Progenitor cell of endocrine pancreas (in vitro differentiated cells): ENCODE results near the gene SDS. TPM values are rescaled to one million over a fixed set of nuclear protein-coding genes. Genes with fewer than 3 reads are reported as not detected.
A peak's percentile ranks its signal among the peaks of the same experiment; 100 is the strongest.

Experiments used
- DNase-seq: peaks from one replicate; pipeline ENCODE4 v3.0.0; 2021; ENCODE audit warnings: low spot score; ENCODE audit not compliant: unreplicated experiment
- H3K27ac Mint-ChIP-seq: 2 replicates; pipeline ENCODE4 v1.8.0; 2021; ENCODE audit warnings: mild to moderate bottlenecking, moderate library complexity, mixed read lengths
- H3K27me3 Mint-ChIP-seq: 2 replicates; pipeline ENCODE4 v1.8.0; 2021; ENCODE audit warnings: mixed read lengths
- H3K36me3 Mint-ChIP-seq: 2 replicates; pipeline ENCODE4 v1.8.0; 2022; ENCODE audit warnings: mixed read lengths; ENCODE audit not compliant: insufficient read depth
- H3K4me1 Mint-ChIP-seq: 2 replicates; pipeline ENCODE4 v1.8.0; 2021; ENCODE audit warnings: low read depth, mixed read lengths
- H3K4me3 Mint-ChIP-seq: 2 replicates; pipeline ENCODE4 v1.8.0; 2021; ENCODE audit warnings: low read depth, mild to moderate bottlenecking, moderate library complexity, mixed read lengths
- H3K9me3 Mint-ChIP-seq: 2 replicates; pipeline ENCODE4 v1.8.0; 2021; ENCODE audit warnings: low read depth, mixed read lengths
- CTCF ChIP-seq: fragments of 200-600 bp; sonication (generic); IDR thresholded peaks from one replicate; pipeline ENCODE4 v1.5.0; 2021; ENCODE audit warnings: antibody characterized with exemption, mild to moderate bottlenecking; ENCODE audit not compliant: unreplicated experiment
- total RNA-seq: library from RNA; stranded (reverse); gene quantifications from 2 replicates; pipeline ENCODE4 v1.2.1, GENCODE V29; 2021

SDS gene
- total RNA-seq, 1 donor from 2014 or later: not detected

- no peak overlapping the region for H3K27ac Mint-ChIP-seq
- H3K4me1 Mint-ChIP-seq: peaks cover 3% of the 10 kb centered on the region
- H3K36me3 Mint-ChIP-seq: peaks cover 4% of the 10 kb centered on the region
- H3K9me3 Mint-ChIP-seq: peaks cover 3% of the 10 kb centered on the region
- no peak for DNase-seq
- no peak for TF ChIP-seq CTCF
- no peak overlapping the region for H3K4me3 Mint-ChIP-seq
- peaks cover 16% of the 10 kb centered on the region for H3K27me3 Mint-ChIP-seq
Measured at GRCh38 chr12:113427882-113428281, 24.2 kb upstream of the SDS start.

DNA sequence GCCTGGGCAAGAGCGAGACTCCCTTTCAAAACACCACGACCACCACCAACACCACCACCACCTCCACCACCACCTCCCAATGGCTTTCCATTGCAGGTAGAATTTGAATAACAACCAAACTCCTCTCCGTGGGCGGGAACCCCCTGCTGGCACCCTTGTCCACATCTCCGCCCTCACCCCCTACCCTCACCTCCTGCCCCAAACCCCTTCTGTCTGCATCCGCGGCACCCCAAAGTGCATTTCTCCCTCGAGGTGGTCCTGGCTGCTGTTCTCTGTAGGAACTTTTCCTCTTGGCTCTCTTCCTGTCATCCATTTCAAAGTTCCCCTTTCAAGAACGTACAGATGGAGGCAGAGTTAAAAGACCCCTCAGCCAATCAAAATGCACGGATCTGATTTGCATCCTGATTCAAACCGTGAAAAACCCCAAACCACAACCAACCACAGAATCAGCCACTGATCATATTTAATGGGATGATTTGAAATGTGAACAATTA lies 22.3 kb upstream of the SDS start:
- no peak for TF ChIP-seq CTCF
- Mint-ChIP-seq H3K4me3 (no peak overlapping the region), H3K9me3 (peaks cover 3% of the 10 kb centered on the region), H3K36me3 (peaks cover 4% of the 10 kb centered on the region), H3K27ac (no peak overlapping the region), H3K4me1 (peaks cover 12% of the 10 kb centered on the region), H3K27me3 (peaks cover 9% of the 10 kb centered on the region)
- DNase-seq: no peak

- peaks cover 3% of the 10 kb centered on the region for H3K9me3 Mint-ChIP-seq
- no peak overlapping the region for H3K4me3 Mint-ChIP-seq
- H3K27ac Mint-ChIP-seq: peak overlapping the region; percentile 29
- peaks cover 12% of the 10 kb centered on the region for H3K4me1 Mint-ChIP-seq
- peak; percentile 54 for DNase-seq
- TF ChIP-seq CTCF: peak; percentile 93
- peaks cover 6% of the 10 kb centered on the region for H3K27me3 Mint-ChIP-seq
- H3K36me3 Mint-ChIP-seq: peaks cover 2% of the 10 kb centered on the region
Measured at GRCh38 chr12:113424915-113425823, 21.5 kb upstream of the SDS start.

GRCh38 chr12:113424456-113424855 lies 20.8 kb upstream of the SDS start:
- no peak for TF ChIP-seq CTCF
- H3K9me3 Mint-ChIP-seq: no peaks in the 10 kb centered on the region
- peak overlapping the region; percentile 21 for H3K4me3 Mint-ChIP-seq
- peaks cover 12% of the 10 kb centered on the region for H3K4me1 Mint-ChIP-seq
- H3K27me3 Mint-ChIP-seq: peaks cover 2% of the 10 kb centered on the region
- H3K36me3 Mint-ChIP-seq: no peaks in the 10 kb centered on the region
- H3K27ac Mint-ChIP-seq: peak overlapping the region; percentile 29
- no peak for DNase-seq

- no peaks in the 10 kb centered on the region for H3K36me3 Mint-ChIP-seq
- H3K27me3 Mint-ChIP-seq: peaks cover 2% of the 10 kb centered on the region
- peak overlapping the region; percentile 88 for H3K4me3 Mint-ChIP-seq
- peaks cover 24% of the 10 kb centered on the region for H3K4me1 Mint-ChIP-seq
- TF ChIP-seq CTCF: no peak
- no peak for DNase-seq
- peak overlapping the region; percentile 97 for H3K27ac Mint-ChIP-seq
- H3K9me3 Mint-ChIP-seq: no peaks in the 10 kb centered on the region
Measured at GRCh38 chr12:113422886-113423669, 19.4 kb upstream of the SDS start.
